HCT116 (cell line): ENCODE results near the gene AUTS2. TPM values are rescaled to one million over a fixed set of nuclear protein-coding genes. Genes with fewer than 3 reads are reported as not detected.

ENCODE experiments used
- ATAC-seq: fragments of 200-7000 bp; cut with Tn5 transposase; 2 replicates; pipeline ENCODE4 v1.9.1; 2020; ENCODE audit warnings: mild to moderate bottlenecking, moderate library complexity
- BruUV-seq: library from RNA; stranded (reverse); fragments of 400-500 nt; replicated peaks from 2 replicates; lab custom pipeline; 2021; lab: Mats Ljungman, UMichigan
- CTCF ChIA-PET: fragments of 300-600 bp; sonication (Branson Sonifier 250); formaldehyde crosslinking; loops from one replicate; lab custom pipeline; 2021; ENCODE audit warnings: antibody characterized with exemption; lab: Charles Lee
- POLR2A ChIA-PET: fragments of 300-600, 350-600 bp; sonication (Branson Sonifier 250); formaldehyde crosslinking; loops from one replicate; lab custom pipeline; 2021; ENCODE audit warnings: antibody characterized with exemption; lab: Charles Lee
- RAD21 ChIA-PET, 2 experiments: fragments of 300-600 bp; sonication (Branson Sonifier 250); formaldehyde crosslinking; loops; one replicate each; lab custom pipeline; 2023; ENCODE audit warnings: low total read pairs in 2 of 2; ENCODE audit not compliant: uncharacterized antibody in 2 of 2, unreplicated experiment in 2 of 2, low non-redundant PET in 1 of 2; lab: Charles Lee
- DNase-seq: peaks from one replicate; pipeline ENCODE4 v3.0.0-alpha.2; 2010; ENCODE audit warnings: low read depth, low spot score
- H2AFZ ChIP-seq: fragments of 200-600 bp; shearing (Covaris generic), sonication (generic); 2 replicates; pipeline ENCODE4 v1.6.1; 2017; ENCODE audit warnings: low read depth, mixed run types, mixed read lengths, antibody characterized with exemption, low read length; ENCODE audit not compliant: poor library complexity, severe bottlenecking
- H3K27ac ChIP-seq: 2 replicates; pipeline ENCODE4 v1.5.1; 2012; ENCODE audit warnings: low read depth, low read length
- H3K27me3 ChIP-seq: fragments of 200-600 bp; sonication (generic); 2 replicates; pipeline ENCODE4 v1.6.1; 2016; ENCODE audit warnings: mixed run types, low read length, mixed read lengths; ENCODE audit not compliant: insufficient read depth
- H3K36me3 ChIP-seq, 2 experiments: fragments of 200-500 bp in 1 of 2; fragments of 200-600 bp in 1 of 2; sonication (Bioruptor generic) in 1 of 2; sonication (generic) in 1 of 2; 2 replicates each; pipeline versions ENCODE4 v1.5.1 to v1.6.1; 2014 to 2016; ENCODE audit warnings: low read length in 2 of 2, inconsistent platforms in 1 of 2, mixed read lengths in 1 of 2, mixed run types in 1 of 2; ENCODE audit not compliant: insufficient read depth in 2 of 2, control insufficient read depth in 1 of 2
- H3K4me1 ChIP-seq, 2 experiments: fragments of 200-600 bp in 1 of 2; sonication (generic) in 1 of 2; 2 replicates each; pipeline versions ENCODE4 v1.5.1 to v1.6.1; 2012 to 2017; ENCODE audit warnings: low read length in 2 of 2, inconsistent platforms in 1 of 2, mild to moderate bottlenecking in 1 of 2, mixed read lengths in 1 of 2, mixed run types in 1 of 2, moderate library complexity in 1 of 2; ENCODE audit not compliant: insufficient read depth in 2 of 2, control insufficient read depth in 1 of 2
- H3K4me2 ChIP-seq: fragments of 200-600 bp; sonication (generic); 2 replicates; pipeline ENCODE4 v1.6.1; 2017; ENCODE audit warnings: mixed run types, low read length, mixed read lengths
- H3K4me3 ChIP-seq, 2 experiments: fragments of 200-600 bp in 1 of 2; sonication (generic) in 1 of 2; replicated peaks in 1 of 2; 2 replicates each; pipeline ENCODE4 v1.5.1; 2011 to 2016; ENCODE audit warnings: low read length in 2 of 2, control low read depth in 1 of 2, low read depth in 1 of 2, mild to moderate bottlenecking in 1 of 2, mixed read lengths in 1 of 2, mixed run types in 1 of 2
- H3K79me2 ChIP-seq: fragments of 200-600 bp; sonication (generic); 2 replicates; pipeline ENCODE4 v1.6.1; 2017; ENCODE audit warnings: mild to moderate bottlenecking, mixed run types, low read length, moderate library complexity, mixed read lengths; ENCODE audit not compliant: insufficient read depth
- H3K9ac ChIP-seq: fragments of 200-600 bp; sonication (generic); 2 replicates; pipeline ENCODE4 v1.6.1; 2016; ENCODE audit warnings: low read length, mixed read lengths
- H3K9me2 ChIP-seq: fragments of 200-600 bp; sonication (generic), shearing (Covaris generic); 2 replicates; pipeline ENCODE4 v1.6.1; 2017; ENCODE audit warnings: mixed run types, mild to moderate bottlenecking, moderate library complexity; ENCODE audit not compliant: insufficient read depth
- H3K9me3 ChIP-seq, 2 experiments: fragments of 200-500 bp in 1 of 2; fragments of 200-600 bp in 1 of 2; sonication (Bioruptor generic) in 1 of 2; sonication (generic) in 1 of 2; 2 replicates each; pipeline ENCODE4 v1.6.1; 2014 to 2017; ENCODE audit warnings: low read length in 2 of 2, mixed read lengths in 2 of 2, inconsistent platforms in 1 of 2, low read depth in 1 of 2, mild to moderate bottlenecking in 1 of 2, mixed run types in 1 of 2, moderate library complexity in 1 of 2; ENCODE audit not compliant: control insufficient read depth in 1 of 2, insufficient read depth in 1 of 2
- H4K20me1 ChIP-seq: fragments of 200-600 bp; sonication (generic), shearing (Covaris generic); 2 replicates; pipeline ENCODE4 v1.6.1; 2017; ENCODE audit warnings: mixed run types, mild to moderate bottlenecking, moderate library complexity; ENCODE audit not compliant: insufficient read depth
- CEBPB ChIP-seq: IDR thresholded peaks from 2 replicates; pipeline ENCODE4 v1.6.1; 2012; ENCODE audit warnings: low read depth
- ELF1 ChIP-seq: IDR thresholded peaks from 2 replicates; pipeline ENCODE4 v1.6.1; 2012; ENCODE audit warnings: low read depth, borderline replicate concordance
- EZH2 ChIP-seq: fragments of 200-600 bp; sonication (generic); IDR thresholded peaks from 2 replicates; pipeline ENCODE4 v1.6.1; 2017; ENCODE audit warnings: antibody characterized with exemption, mixed run types
- EZH2phosphoT487 ChIP-seq: fragments of 200-600 bp; IDR thresholded peaks from 2 replicates; pipeline ENCODE4 v1.6.1; 2018; ENCODE audit warnings: antibody characterized with exemption, borderline replicate concordance
- JUND ChIP-seq: IDR thresholded peaks from 2 replicates; pipeline ENCODE4 v1.6.1; 2012
- MAX ChIP-seq: IDR thresholded peaks from 2 replicates; pipeline ENCODE4 v1.6.1; 2012
- POLR2A ChIP-seq: IDR thresholded peaks from 2 replicates; pipeline ENCODE4 v1.7.0; 2011; ENCODE audit warnings: borderline replicate concordance; ENCODE audit not compliant: insufficient read depth, insufficient read length; ENCODE audit errors: extremely low read depth
- POLR2AphosphoS5 ChIP-seq: IDR thresholded peaks from 2 replicates; pipeline ENCODE4 v1.6.1; 2011; ENCODE audit warnings: mild to moderate bottlenecking, low read depth, low read length, moderate library complexity
- RAD21 ChIP-seq: IDR thresholded peaks from 2 replicates; pipeline ENCODE4 v1.6.1; 2012; ENCODE audit warnings: low read depth, mild to moderate bottlenecking
- REST ChIP-seq: IDR thresholded peaks from 2 replicates; pipeline ENCODE4 v1.6.1; 2012; ENCODE audit warnings: low read depth
- SP1 ChIP-seq: IDR thresholded peaks from 2 replicates; pipeline ENCODE4 v1.6.1; 2012; ENCODE audit warnings: low read depth
- SRF ChIP-seq: IDR thresholded peaks from 2 replicates; pipeline ENCODE4 v1.6.1; 2012; ENCODE audit warnings: low read depth
- TCF7L2 ChIP-seq: IDR thresholded peaks from 2 replicates; pipeline ENCODE4 v1.7.0; 2011; ENCODE audit warnings: borderline replicate concordance, inconsistent platforms; ENCODE audit not compliant: insufficient read depth, insufficient read length; ENCODE audit errors: extremely low read depth
- YY1 ChIP-seq: IDR thresholded peaks from 2 replicates; pipeline ENCODE4 v1.6.1; 2011; ENCODE audit warnings: low read length, low read depth, moderate library complexity, mild to moderate bottlenecking; ENCODE audit not compliant: insufficient replicate concordance; ENCODE audit errors: extremely low read depth
- ZNF274 ChIP-seq: fragments of 200-500 bp; sonication (Bioruptor generic); IDR thresholded peaks from 2 replicates; pipeline ENCODE4 v1.6.1; 2014; ENCODE audit warnings: mild to moderate bottlenecking, low read depth, low read length, inconsistent platforms
- intact Hi-C: fragments of 100-400 bp; cut with micrococcal nuclease; formaldehyde crosslinking; loops from 2 replicates; pipeline ENCODE4 v1.10.0; 2022
- total RNA-seq: library from RNA; stranded (reverse); gene quantifications from one replicate; pipeline ENCODE4 v1.2.1, GENCODE V29; 2021; ENCODE audit not compliant: unreplicated experiment

The AUTS2 gene
- total RNA-seq, 1 experiment from 2014 or later: 0.93 TPM

- Histone ChIP-seq H4K20me1 (no peaks in the 10 kb centered on the region), H3K9me2 (no peaks in the 10 kb centered on the region), H3K9ac (no peak overlapping the region), H3K4me1 (no peaks in the 10 kb centered on the region), H3K4me3 (no peak overlapping the region), H3K36me3 (no peaks in the 10 kb centered on the region), H3K27me3 (no peaks in the 10 kb centered on the region), H3K79me2 (no peaks in the 10 kb centered on the region), H3K9me3 (peaks cover 8 to 37% of the 10 kb centered on the region in 2 experiments; a peak in 2 of 4 replicates), H3K27ac (no peak overlapping the region), H2AFZ (no peak overlapping the region), H3K4me2 (no peak overlapping the region)
- RAD21 ChIA-PET: no interaction called here
- POLR2A ChIA-PET: no interaction called here
- DNase-seq (no peak), ATAC-seq (no peak)
- CTCF ChIA-PET: no interaction called here
- no peak for TF ChIP-seq POLR2AphosphoS5
- no peak for TF ChIP-seq JUND
- no peak for TF ChIP-seq ZNF274
- no peak for TF ChIP-seq SP1
- TF ChIP-seq MAX: no peak
- no peak for TF ChIP-seq EZH2phosphoT487
- no peak for TF ChIP-seq POLR2A
- no TSS peak for BruUV-seq
- intact Hi-C loops: no loop called here
Measured at GRCh38 chr7:69700331-69700730, 102.1 kb downstream of the AUTS2 start.

- DNase-seq: no peak
- Histone ChIP-seq H3K27me3 (no peaks in the 10 kb centered on the region), H3K9me3 (peaks cover 8 to 40% of the 10 kb centered on the region in 2 experiments; a peak in 2 of 4 replicates), H3K4me3 (no peak overlapping the region), H2AFZ (no peak overlapping the region), H3K4me1 (no peaks in the 10 kb centered on the region), H3K9me2 (no peaks in the 10 kb centered on the region), H3K36me3 (no peaks in the 10 kb centered on the region), H3K79me2 (no peaks in the 10 kb centered on the region), H3K27ac (no peak overlapping the region), H4K20me1 (no peaks in the 10 kb centered on the region), H3K4me2 (no peak overlapping the region), H3K9ac (no peak overlapping the region)
- BruUV-seq: no TSS peak
- RAD21 ChIA-PET: no interaction called here
- CTCF ChIA-PET: no interaction called here
- ATAC-seq: no peak
- POLR2A ChIA-PET: no interaction called here
- intact Hi-C loops: no loop called here
- TF ChIP-seq ZNF274 (no peak), MAX (no peak), EZH2 (no peak), TCF7L2 (no peak), RAD21 (no peak), CEBPB (no peak), ELF1 (no peak), SP1 (no peak), YY1 (no peak), REST (no peak), POLR2AphosphoS5 (no peak), SRF (no peak)
Measured at GRCh38 chr7:69701288-69701687, 103.0 kb downstream of the AUTS2 start.
